Neutrophil (primary cell): ENCODE measurements around the gene ARFGAP2.
"Not testable (repeated sequence)": the region's sequence is repeated elsewhere in the genome, so short reads cannot be mapped to it uniquely, and the experiment has no call there.

ENCODE experiments used
- H3K27ac ChIP-seq: fragments of 200-600 bp; sonication (generic); 2 replicates; pipeline ENCODE4 v1.5.1; 2016; ENCODE audit warnings: mild to moderate bottlenecking, moderate library complexity
- H3K27me3 ChIP-seq: fragments of 200-600 bp; sonication (generic); 2 replicates; pipeline ENCODE4 v1.6.0; 2016; ENCODE audit warnings: mild to moderate bottlenecking
- H3K36me3 ChIP-seq: fragments of 200-600 bp; sonication (generic); 2 replicates; pipeline ENCODE4 v1.5.1; 2017
- H3K4me1 ChIP-seq, 2 experiments: fragments of 200-600 bp in 1 of 2; sonication (generic) in 1 of 2; 1 replicate in 1 of 2; 2 replicates in 1 of 2; pipeline versions ENCODE4 v1.5.1 to v1.6.1; 2013 to 2016; ENCODE audit warnings: low read depth in 1 of 2, low read length in 1 of 2, mild to moderate bottlenecking in 1 of 2, moderate library complexity in 1 of 2; ENCODE audit not compliant: control insufficient read depth in 1 of 2, insufficient read depth in 1 of 2
- H3K4me3 ChIP-seq, 2 experiments: fragments of 200-600 bp in 1 of 2; sonication (generic) in 1 of 2; 1 replicate in 1 of 2; 2 replicates in 1 of 2; pipeline ENCODE4 v1.5.1; 2013 to 2016; ENCODE audit warnings: low read depth in 1 of 2, low read length in 1 of 2, mild to moderate bottlenecking in 1 of 2, moderate library complexity in 1 of 2
- H3K9me3 ChIP-seq: fragments of 200-600 bp; sonication (generic); 2 replicates; pipeline ENCODE4 v1.5.1; 2016
- CTCF ChIP-seq: fragments of 200-600 bp; sonication (generic); IDR thresholded peaks from 2 replicates; pipeline ENCODE4 v1.5.1; 2016; ENCODE audit warnings: antibody characterized with exemption

ARFGAP2 gene

GRCh38 chr11:47123094-47123493 is 53.6 kb downstream of the ARFGAP2 start:
- no peak overlapping the region for H3K4me3 ChIP-seq
- H3K36me3 ChIP-seq: no peaks in the 10 kb centered on the region
- TF ChIP-seq CTCF: no peak
- no peaks in the 10 kb centered on the region for H3K27me3 ChIP-seq
- no peaks in the 10 kb centered on the region for H3K9me3 ChIP-seq
- no peaks in the 10 kb centered on the region for H3K4me1 ChIP-seq
- H3K27ac ChIP-seq: no peak overlapping the region

- Histone ChIP-seq H3K4me3 (no peak overlapping the region), H3K27ac (no peak overlapping the region), H3K36me3 (no peaks in the 10 kb centered on the region), H3K4me1 (no peaks in the 10 kb centered on the region), H3K27me3 (no peaks in the 10 kb centered on the region), H3K9me3 (no peaks in the 10 kb centered on the region)
- no peak for TF ChIP-seq CTCF
These were observed 54.9 kb downstream of the ARFGAP2 start for GRCh38 chr11:47121731-47122130.

GRCh38 chr11:47121056-47121455 is 55.6 kb downstream of the ARFGAP2 start:
- Histone ChIP-seq H3K9me3 (no peaks in the 10 kb centered on the region), H3K4me3 (no peak overlapping the region), H3K27ac (no peak overlapping the region), H3K27me3 (no peaks in the 10 kb centered on the region), H3K36me3 (no peaks in the 10 kb centered on the region), H3K4me1 (no peaks in the 10 kb centered on the region)
- TF ChIP-seq CTCF: no peak

- H3K4me1 ChIP-seq, H3K4me3 ChIP-seq, H3K27me3 ChIP-seq, H3K36me3 ChIP-seq, H3K9me3 ChIP-seq, H3K27ac ChIP-seq: not testable (repeated sequence)
These were observed 57.6 kb downstream of the ARFGAP2 start for GRCh38 chr11:47118958-47119688.
